ENCODE measurements around the gene CEP192.

Gene CEP192

GRCh38 chr18:13107074-13107473 lies 115.9 kb downstream of the CEP192 start:
- DNase-seq = no peak

GRCh38 chr18:13108330-13108729 lies 117.2 kb downstream of the CEP192 start:
- DNase-seq = no peak

- no peak for DNase-seq
Measured at GRCh38 chr18:13110559-13110958, 119.4 kb downstream of the CEP192 start.

GRCh38 chr18:13112982-13113381 lies 121.8 kb downstream of the CEP192 start:
- DNase-seq = no peak

GRCh38 chr18:13120255-13120654 lies 129.1 kb downstream of the CEP192 start:
- no peak for DNase-seq

GRCh38 chr18:13120983-13121441 lies 129.8 kb downstream of the CEP192 start:
- no peak for DNase-seq

GRCh38 chr18:13124411-13124810 lies 133.2 kb downstream of the CEP192 start:
- DNase-seq = no peak

GRCh38 chr18:13125191-13125590 lies 134.0 kb downstream of the CEP192 start:
- DNase-seq = no peak

- no peak for DNase-seq
Measured at GRCh38 chr18:13126966-13127598, 135.9 kb downstream of the CEP192 start.

- no peak for DNase-seq
Measured at GRCh38 chr18:13131283-13131682, 140.1 kb downstream of the CEP192 start.

- no peak for DNase-seq
Measured at GRCh38 chr18:13134551-13135401, 143.6 kb downstream of the CEP192 start.

GRCh38 chr18:13136056-13136903 lies 145.1 kb downstream of the CEP192 start:
- DNase-seq = no peak

GRCh38 chr18:13136904-13137669 lies 145.9 kb downstream of the CEP192 start:
- DNase-seq = no peak

GRCh38 chr18:13137670-13138419 lies 146.7 kb downstream of the CEP192 start:
- peak; percentile 47 for DNase-seq

- no peak for DNase-seq
Measured at GRCh38 chr18:13138420-13139139, 147.4 kb downstream of the CEP192 start.

GRCh38 chr18:13139885-13140450 lies 148.8 kb downstream of the CEP192 start:
- no peak for DNase-seq

- no peak for DNase-seq
Measured at GRCh38 chr18:13141209-13141608, 150.0 kb downstream of the CEP192 start.

GRCh38 chr18:13145636-13146190 lies 154.6 kb downstream of the CEP192 start:
- DNase-seq = no peak

- DNase-seq = no peak
Measured at GRCh38 chr18:13147130-13147529, 156.0 kb downstream of the CEP192 start.

- DNase-seq = no peak
Measured at GRCh38 chr18:13151656-13152055, 160.5 kb downstream of the CEP192 start.
